IPS DF 6.9 (cell line): Measurements from ENCODE around the gene FIGN.

Experiments used
- DNase-seq: peaks from one replicate; pipeline ENCODE4 v3.0.0-alpha.2; 2013; ENCODE audit warnings: low read depth, low spot score
- H3K27ac ChIP-seq: one replicate; pipeline ENCODE4 v1.5.1; 2013; ENCODE audit warnings: low read length, control low read depth
- H3K27me3 ChIP-seq: 2 replicates; pipeline ENCODE4 v1.6.1; 2013; ENCODE audit warnings: mild to moderate bottlenecking, low read length; ENCODE audit not compliant: control insufficient read depth, insufficient read depth
- H3K36me3 ChIP-seq: 2 replicates; pipeline ENCODE4 v1.6.1; 2013; ENCODE audit warnings: low read length; ENCODE audit not compliant: control insufficient read depth, insufficient read depth
- H3K4me1 ChIP-seq: 2 replicates; pipeline ENCODE4 v1.6.1; 2013; ENCODE audit warnings: low read length; ENCODE audit not compliant: control insufficient read depth, insufficient read depth
- H3K4me3 ChIP-seq: 2 replicates; pipeline ENCODE4 v1.5.1; 2013; ENCODE audit warnings: mild to moderate bottlenecking, low read length
- H3K9me3 ChIP-seq: 2 replicates; pipeline ENCODE4 v1.6.1; 2013; ENCODE audit warnings: low read length, inconsistent platforms; ENCODE audit not compliant: control insufficient read depth, insufficient read depth
- WGBS: extraction: QIAGEN DNeasy Blood & Tissue Kit; methylation state at CpG from one replicate; pipeline ENCODE4 v1.1.7; 2013; ENCODE audit warnings: mixed read lengths, missing lambda C conversion rate; ENCODE audit not compliant: insufficient read length, insufficient coverage; 5-methylcytosine and 5-hydroxymethylcytosine counted together

The FIGN gene

DNA sequence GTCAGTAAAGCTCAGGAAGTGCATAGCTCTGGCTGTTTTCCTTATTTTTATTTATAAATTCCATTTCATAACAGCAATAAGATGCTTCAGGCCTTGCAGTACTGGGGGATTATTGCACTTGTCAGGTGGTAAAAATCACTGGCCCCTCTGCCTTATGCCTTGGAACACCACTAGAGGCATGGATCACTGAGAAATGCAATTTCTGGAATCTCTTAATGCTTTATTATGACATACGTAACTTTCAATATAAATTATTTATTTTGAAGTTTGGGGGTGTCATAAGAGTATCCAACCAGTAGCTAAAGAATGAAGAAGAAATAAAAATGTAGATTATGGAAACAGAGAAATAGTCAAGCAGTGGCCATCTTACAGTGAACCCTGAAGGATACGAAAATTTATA, 183.1 kb downstream of the FIGN start:
- Histone ChIP-seq H3K4me3 (no peak overlapping the region), H3K27ac (no peak overlapping the region), H3K36me3 (no peaks in the 10 kb centered on the region), H3K27me3 (no peaks in the 10 kb centered on the region), H3K4me1 (no peaks in the 10 kb centered on the region), H3K9me3 (no peaks in the 10 kb centered on the region)
- WGBS = no CpG with 5 or more reads among the region's 2 CpGs
- DNase-seq = no peak

DNA sequence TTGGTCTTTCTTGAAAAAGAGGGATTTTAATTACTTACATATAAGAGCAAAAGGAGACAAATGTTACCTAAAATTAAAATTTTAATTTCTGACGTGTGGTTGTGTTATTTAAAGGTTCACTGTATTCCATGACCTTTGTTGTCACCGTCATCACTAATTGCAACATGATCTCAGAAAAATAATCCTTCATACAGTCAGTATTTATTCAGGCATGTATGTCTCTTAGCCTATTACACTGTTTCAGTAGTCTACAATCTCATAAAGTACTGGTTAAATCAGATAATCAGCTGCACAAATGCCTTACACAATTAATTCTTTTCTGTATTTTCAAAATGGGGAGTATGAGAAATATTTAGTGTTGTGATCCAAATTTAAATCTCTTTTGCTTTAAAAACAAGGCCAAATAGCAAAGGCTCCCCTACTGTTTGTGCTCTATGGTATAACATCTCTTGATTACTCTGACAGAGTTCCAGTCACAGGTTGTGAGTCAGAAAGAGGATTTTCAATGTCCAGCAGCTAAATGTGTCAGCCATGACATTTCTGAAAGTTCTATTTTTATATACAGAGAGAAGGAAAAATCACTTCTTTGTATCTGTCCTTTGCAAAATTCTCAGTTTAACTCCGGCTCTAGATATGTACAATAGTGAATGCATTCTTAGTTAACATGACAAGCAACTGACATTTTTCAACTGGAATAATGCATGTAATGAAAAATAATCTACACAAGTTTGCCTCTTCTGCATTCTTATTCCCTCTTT, 184.0 kb downstream of the FIGN start:
- Histone ChIP-seq H3K27ac (no peak overlapping the region), H3K9me3 (no peaks in the 10 kb centered on the region), H3K4me1 (no peaks in the 10 kb centered on the region), H3K36me3 (no peaks in the 10 kb centered on the region), H3K4me3 (no peak overlapping the region), H3K27me3 (no peaks in the 10 kb centered on the region)
- WGBS = no CpG with 5 or more reads among the region's 3 CpGs
- no peak for DNase-seq

DNA sequence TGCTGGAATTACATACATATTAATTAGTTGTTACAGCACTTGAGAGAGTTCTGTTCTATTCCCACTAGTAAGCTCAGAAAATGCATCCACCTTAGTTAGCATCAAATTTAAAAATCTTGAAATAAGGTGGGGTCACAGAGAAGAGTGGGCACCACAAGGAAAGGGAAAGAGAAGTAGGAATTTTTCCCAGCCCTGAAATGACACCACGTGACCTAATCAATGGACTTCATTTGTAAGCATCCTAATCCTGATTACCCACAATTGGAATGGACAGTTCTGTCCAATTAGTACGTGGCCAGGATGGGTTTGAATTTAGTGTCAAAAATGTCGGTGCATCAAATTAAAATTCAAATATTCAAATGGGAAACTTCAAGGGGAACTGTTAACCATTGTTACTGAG, 186.8 kb downstream of the FIGN start:
- no peak overlapping the region for H3K27ac ChIP-seq
- H3K36me3 ChIP-seq = no peaks in the 10 kb centered on the region
- no peaks in the 10 kb centered on the region for H3K27me3 ChIP-seq
- no CpG with 5 or more reads among the region's 3 CpGs for WGBS
- no peak for DNase-seq
- no peaks in the 10 kb centered on the region for H3K9me3 ChIP-seq
- no peaks in the 10 kb centered on the region for H3K4me1 ChIP-seq
- H3K4me3 ChIP-seq = no peak overlapping the region
